ENCODE measurements around the gene STAP1. TPM values are rescaled to one million over a fixed set of nuclear protein-coding genes. Genes with fewer than 3 reads are reported as not detected.

Gene STAP1
- total RNA-seq, 4 donors from 2014 or later: not detected

- TF ChIP-seq POLR2A (IDR thresholded peaks at IDR 0.05) (no peak), CTCF (IDR thresholded peaks at IDR 0.05) (no peak)
- intact Hi-C loops (cut with DNase I; ENCODE audit: low total_unique reads): no loop called here
- DNase-seq (ENCODE audit: low spot score in 2 of 2): no peak
- H3K4me3 ChIP-seq (ENCODE audit: low read depth, poor library complexity, severe bottlenecking): no peak overlapping the region
Measured at GRCh38 chr4:67651536-67651935, 93.0 kb downstream of the STAP1 start.

Other genes with a start within 250 kb of the STAP1 start
- gene CENPC, start 13.2 kb upstream of the STAP1 start, total RNA-seq: 10 to 100 TPM; 18.9 to 39.6 (median 24.0) TPM
- gene UBA6, start 142.4 kb downstream of the STAP1 start, total RNA-seq: 10 to 100 TPM; 37.0 to 59.9 (median 43.4) TPM
- not detected for gene GNRHR, start 195.7 kb downstream of the STAP1 start, total RNA-seq

Data from lower leg skin (tissue), 4 donors.